Measurements from ENCODE around the gene FSTL3.

GRCh38 chr19:648305-648704, 27.9 kb upstream of the FSTL3 start:
- TF ChIP-seq CTCF (conservative IDR thresholded peaks at IDR 0.05): no peak
- TF ChIP-seq ZFX (IDR thresholded peaks at IDR 0.05): no peak
